Renal pelvis (tissue), 4 donors: ENCODE data around the gene NAIF1. TPM values are rescaled to one million over a fixed set of nuclear protein-coding genes. Genes with fewer than 3 reads are reported as not detected.
"Not testable (repeated sequence)": the region's sequence is repeated elsewhere in the genome, so short reads cannot be mapped to it uniquely, and the experiment has no call there.

Experiments used
- DNase-seq: peaks from one replicate; pipeline ENCODE4 v3.0.0-alpha.2; 2013
- polyA plus RNA-seq, 3 donors: library from polyadenylated mRNA; unstranded; fragments of 120-200 nt; gene quantifications; one replicate each; pipeline ENCODE4 v1.2.1, GENCODE V29; 2013; ENCODE audit not compliant: insufficient read length in 3 of 3

The NAIF1 gene
- polyA plus RNA-seq, 3 donors = 10.4 to 13.9 (median 11.8) TPM

DNA sequence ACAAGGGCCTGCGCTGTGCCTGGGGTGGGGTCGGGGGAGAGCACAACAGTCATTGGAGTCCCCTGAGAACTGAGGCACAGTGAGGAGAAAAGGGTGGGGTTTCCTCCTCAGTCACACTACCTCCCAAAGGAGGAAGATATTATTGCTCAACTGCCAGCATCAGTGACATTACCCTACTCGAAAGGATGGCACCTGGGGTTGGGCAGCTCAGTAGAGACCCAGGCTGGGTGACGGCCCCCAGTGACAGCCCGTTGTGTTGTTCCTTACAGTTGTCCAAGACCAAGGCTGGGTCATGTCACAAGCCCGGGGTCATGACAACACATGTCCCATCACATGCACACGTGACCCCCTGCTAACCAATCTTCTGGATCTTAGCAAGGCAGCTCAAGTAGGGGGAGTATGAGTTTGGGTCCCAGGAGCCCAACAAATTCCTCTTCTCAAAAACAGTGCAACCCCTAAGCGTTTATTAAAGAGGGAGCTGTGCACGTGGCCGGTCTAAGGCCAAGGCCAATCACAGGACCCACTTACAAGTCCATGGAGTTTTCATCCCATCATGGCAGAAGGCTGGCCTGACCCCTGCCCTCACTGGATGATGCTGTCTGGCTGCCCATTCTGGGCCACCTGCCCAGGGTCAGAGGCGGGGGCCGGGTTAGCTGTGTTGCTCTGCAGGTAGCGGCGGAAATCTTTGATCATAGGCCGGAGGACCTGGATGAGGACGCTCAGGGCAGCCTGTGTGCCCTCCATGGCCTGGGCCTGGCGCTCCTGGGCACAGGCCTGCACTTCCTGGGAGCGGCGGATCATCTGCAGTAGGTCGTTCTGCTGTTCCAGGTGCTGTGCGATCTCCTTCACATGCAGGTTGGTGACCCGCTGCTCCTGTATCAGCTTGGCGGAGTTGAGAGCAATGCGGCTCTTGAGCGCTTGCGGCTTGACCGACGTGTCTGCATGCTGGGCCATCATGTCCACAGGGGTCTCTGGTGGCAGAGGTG lies 4.0 kb downstream of the NAIF1 start:
- no peak for DNase-seq

DNA sequence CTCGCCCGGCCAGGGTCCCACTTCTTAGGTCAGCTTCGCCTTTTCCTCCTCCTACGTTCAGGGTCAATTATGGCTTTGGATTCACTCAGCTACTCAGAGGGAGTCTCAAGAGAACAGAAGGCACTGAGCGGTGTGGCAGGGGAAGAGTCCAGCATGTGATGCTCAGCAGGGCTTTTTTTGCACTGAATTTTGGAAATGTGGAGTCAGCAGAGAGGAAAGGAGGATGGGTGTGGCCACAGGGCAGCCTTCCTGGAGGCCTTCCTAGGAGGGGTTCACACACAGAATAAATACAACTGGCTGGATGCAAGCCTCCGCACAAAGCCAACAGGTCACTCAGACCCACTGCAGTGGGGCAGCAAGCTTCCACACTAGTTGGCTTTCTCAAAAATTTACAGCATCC lies 4.8 kb downstream of the NAIF1 start:
- no peak for DNase-seq

DNA sequence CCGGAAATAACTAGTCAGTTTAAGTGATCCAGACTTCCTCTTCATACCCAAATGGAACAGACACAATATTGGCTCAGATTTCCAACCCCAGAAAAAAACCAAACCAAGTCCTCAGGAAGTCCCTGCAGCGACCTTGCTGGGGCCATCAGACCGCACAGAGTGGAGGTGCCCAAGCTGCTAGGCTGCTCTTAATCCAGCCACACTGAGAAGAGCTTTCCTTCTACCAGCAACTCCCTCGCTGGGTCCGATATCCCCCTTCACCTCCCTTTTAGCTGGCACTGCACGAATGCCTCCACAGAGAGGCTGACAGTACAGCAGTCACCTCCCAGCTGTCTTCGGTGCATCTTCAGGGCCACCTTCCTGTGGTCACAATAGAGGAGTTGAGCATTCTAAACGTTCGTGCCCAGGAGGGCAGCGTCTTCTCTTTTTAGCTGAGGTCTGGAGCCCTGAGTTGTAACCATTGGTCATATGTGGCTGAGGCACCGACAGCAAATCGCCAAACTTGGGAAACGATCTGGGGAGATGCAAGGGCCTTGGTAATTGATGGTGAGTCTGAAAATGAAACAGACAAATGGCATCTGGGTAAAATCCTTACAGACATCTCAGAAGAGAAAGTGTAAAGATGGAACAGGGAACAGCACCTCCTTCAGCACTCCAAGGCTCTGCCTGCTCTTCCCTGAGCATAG lies 5.7 kb downstream of the NAIF1 start:
- no peak for DNase-seq

DNA sequence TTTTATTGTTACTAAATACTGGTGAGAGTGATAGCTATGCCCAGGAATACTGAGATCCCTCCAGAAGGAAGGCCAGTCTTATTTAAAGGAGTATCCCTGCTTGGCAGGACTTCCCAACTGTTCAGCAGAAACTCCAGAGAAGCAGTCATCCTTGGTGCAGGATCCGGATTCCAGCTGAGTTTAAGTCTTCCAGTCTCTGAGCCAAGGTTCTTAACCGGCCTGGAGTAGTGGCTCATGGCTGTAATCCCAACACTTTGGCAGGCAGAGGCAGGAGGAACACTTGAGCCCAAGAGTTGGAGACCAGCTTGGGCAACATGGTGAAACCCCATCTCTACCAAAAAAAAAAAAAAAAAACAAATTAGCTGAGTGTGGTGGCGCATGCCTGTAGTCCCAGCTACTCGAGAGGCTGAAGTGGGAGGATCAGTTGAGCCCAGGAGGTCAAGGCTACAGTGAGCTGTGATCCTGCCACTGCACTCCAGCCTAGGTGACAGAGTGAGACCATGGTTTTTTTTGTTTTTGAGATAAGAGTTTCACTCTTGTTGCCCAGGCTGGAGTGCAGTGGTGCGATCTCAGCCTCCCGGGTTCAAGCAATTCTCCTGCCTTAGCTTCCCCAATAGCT lies 7.6 kb downstream of the NAIF1 start:
- no peak for DNase-seq

DNA sequence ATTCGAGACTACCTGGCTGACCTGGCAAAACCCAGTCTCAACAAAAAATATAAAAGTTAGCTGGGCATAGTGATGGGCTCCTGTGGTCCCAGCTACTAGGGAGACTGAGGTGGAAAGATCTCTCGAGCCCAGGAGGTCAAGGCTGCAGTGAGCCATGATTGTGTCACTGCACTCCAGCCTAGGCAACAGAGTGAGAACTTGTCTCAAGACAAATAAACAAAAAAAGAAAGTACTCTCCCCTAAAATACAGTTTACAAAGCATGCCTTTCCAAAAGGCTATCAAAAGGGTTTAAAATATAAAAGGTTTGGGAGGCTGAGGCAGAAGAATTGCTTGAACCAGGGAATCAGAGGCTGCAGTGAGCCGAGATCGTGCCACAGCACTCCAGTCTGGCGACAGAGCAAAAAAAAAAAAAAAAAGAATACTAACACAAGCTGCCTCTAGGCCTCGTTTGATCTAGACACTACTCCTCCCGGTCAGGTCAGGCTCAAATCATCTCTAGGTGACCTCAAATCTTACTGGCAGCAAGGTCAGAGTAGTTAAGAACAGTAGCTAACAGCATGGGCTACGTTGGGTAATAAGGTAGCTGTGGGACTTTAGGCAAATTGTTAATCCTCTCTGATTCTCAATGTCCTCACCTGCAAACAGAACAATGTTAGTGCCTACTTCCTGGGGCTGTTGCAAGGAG lies 9.3 kb downstream of the NAIF1 start:
- no peak for DNase-seq

DNA sequence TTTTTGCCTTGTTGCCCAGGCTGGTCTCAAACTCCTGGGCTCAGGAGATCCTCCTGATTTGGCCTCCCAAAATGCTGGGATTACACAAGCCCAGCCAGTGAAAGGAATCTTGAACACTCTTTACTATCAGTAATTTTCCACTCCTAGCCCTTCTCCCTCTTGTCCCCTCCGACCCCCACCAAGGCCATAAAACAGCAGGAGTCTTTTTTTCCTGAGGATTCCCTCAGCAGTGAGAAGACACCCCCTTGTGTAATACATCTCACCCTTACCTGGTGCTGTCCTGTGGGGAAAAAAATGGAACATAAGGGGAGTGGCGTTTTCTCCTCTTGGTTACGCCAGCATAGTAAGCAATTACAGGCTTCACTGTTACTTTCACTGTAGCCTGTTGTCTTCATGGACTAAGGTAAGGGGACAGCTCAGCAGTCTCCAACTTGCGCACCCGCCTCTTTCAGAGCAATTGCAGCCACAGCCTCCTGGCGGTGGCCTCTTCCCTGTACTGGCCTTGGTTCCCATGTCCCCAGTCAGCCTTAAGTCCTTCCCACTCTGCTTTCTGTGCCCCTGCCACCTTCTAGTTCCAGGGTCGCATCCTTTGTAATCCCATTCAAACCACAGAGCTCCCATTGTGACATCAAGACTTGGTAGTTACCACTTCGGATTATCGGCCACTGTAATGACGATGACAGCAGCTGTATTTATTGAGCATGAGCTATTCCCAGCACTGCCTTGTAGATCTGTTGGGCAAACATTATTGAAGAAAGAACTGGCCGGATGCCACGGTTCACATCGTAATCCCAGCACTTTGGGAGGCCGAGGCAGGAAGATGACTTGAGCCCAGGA lies 10.0 kb downstream of the NAIF1 start:
- no peak for DNase-seq

DNA sequence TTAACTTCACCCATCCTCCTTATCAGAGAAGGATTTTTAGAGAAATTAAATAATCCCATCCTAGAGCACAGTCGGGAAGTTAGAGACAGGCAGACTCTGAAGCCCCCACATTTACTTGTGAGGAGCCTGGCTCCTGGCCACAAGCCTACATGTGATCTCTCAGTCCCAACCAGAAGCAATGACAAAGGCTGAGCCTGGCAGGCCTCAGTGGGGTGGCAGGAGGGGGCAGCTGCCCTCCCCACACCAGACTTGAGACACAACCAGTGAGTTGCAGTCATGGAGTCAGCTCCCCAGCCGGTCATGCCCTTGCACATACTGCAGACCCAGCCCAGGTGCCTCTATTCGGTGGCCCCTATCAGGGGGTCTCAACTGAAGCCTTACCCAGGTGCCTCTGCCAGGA lies 11.0 kb downstream of the NAIF1 start:
- no peak for DNase-seq

DNA sequence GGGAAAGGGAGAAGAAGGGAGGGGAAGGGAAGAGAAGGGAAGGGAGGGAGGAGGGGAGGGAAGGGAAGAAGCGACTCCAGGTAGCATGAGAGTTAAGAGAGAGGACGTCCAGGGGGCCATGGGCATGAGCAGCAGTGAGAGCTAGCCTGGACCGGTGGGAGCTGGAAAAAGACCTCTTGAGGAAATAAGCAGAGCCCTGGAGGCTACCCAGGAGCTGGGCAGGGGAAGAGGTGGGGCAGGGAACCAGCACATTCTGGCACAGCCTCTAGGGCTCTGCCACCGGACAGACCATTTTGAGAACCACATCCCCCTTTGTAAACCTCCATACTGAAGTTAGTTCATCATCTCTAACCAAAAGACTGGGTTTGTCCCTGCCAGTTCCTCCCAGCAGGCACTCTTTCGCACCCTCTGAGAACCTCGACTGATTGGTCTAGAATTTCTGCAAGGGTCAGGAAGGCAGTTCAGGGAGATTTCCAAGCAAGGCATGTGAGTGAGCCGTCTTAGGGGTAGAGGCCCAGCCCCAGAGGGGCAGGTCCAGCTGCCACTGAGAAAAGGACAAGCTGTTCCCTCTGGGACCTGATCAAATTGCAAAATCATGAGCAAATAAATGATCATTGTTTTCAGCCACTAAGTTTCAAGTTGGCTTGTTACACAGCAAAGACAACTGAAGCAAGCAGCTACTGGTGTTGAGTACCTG lies 11.6 kb downstream of the NAIF1 start:
- DNase-seq = no peak

DNA sequence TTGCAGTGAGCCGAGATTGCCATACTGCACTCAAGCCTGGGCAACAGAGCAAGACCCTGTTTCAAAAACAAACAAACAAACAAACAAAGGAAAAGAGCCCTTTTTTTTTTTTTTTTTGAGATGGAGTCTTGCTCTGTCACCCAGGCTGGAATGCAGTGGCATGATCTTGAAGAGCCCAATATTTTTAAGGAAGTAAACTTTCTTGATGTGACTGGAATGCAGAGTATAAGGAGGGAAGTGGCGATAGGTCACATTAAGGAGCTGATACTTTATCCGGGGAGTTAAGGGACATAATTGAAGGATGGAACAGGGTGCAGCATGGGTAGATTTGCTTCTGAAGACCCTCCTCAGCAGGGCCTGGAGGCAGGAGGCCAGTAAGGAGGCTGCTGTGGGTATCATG lies 13.0 kb downstream of the NAIF1 start:
- DNase-seq = no peak

DNA sequence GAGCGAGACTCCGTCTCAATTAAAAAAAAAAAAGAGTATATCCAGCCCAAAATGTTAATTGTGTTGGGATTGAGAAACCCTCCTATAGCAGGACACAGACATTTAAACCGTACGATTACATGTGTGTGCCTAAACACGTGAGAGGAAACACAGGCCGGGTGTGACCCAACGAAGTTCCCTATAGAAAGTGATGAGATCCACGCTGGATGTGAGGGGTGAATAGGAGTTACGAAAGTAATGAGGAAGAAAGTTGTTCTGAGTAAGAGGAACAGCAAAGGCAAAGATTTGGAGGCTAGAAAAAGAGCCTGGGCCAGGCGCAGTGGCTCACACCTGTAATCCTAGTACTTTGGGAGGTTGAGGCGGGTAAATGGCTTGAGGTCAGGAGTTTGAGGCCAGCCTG lies 13.6 kb downstream of the NAIF1 start:
- DNase-seq = no peak

DNA sequence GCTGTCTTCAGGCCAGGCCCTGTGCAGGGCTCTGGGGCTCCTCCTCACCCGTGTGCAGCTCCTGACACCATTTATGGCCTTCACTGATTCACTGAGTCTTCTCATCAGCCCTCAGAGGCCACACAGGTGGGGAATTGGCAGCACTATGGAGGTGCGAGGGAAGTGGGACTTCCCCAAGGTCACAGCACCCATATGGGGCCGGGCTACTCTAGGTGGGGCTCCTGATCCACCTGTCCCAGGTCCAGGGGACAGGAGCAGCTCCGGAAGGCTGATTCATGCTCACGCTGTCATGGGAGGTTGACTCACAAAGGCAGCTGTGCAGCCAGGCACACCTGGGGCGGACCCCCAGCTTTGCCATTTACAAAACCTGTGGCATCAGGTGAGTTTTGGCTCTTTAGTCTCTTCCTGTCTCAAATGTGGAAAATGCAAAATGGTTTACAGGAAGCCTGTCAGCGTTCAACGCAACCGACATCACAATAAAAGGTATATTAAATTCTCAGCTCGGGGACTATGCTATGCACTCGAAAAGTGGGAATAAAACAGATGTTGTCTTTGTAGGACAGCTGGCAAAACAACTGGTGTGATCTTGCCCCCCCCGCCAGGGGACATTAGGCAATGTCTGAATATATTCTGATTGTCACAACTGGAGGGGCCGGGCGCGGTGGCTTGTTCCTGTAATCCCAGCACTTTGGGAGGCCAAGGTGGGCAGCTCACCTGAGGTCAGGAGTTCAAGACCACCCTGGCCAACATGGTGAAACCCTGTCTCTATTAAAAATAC lies 15.0 kb downstream of the NAIF1 start:
- DNase-seq = no peak

DNA sequence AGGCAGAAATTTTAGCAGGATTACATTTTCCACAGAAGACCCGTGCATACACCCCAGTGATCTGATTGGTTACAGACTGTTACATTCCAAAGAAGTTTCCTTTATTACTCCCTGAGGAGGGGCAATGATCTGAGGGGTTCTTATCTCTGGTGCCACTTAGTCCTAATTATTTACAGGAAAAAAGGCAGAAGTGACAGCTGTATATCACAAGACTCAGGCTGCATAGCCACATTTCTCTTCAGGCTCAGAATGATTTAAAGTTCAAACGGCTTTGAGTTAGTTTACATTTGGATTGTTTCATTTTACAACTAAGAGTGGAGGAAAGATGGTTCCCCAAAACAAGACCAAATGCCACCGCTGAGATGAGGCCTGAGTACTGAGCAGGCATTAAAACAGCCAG lies 17.3 kb downstream of the NAIF1 start:
- no peak for DNase-seq

DNA sequence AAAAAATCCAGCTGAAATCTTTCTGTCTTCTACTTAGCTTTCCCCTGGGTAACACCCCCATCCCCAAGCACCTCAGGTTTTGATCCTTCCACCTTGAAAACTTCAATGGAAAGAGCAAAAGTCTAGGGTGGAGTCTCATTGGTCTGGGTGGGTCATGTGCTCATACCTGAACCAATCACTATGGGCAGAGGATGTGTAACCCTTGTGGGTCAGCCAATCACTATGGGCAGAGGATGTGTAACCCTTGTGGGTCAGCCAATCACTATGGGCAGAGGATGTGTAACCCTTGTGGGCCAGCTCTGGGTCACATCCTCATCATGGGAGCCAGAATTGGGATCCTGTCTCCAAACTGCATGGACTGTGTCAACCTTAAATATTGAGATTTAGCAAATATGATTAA lies 18.5 kb downstream of the NAIF1 start:
- no peak for DNase-seq

DNA sequence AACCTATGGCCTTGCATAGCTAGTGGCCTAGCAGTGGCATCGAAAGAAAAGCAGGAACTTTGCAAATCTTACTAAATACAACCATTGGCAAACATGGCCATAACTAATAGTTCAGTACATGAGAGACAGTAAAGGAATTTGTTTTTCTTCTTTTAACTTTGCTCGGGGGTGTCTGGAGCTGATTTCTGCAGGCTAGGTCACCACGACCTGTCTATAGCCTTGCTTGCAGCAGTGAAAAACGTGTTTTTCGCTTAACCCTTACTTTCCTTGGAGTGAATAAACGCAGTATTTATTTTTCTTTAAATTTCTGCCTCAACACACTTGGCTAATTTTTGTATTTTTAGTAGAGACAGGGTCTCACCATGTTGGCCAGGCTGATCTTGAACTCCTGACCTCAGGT lies 19.9 kb downstream of the NAIF1 start:
- no peak for DNase-seq

DNA sequence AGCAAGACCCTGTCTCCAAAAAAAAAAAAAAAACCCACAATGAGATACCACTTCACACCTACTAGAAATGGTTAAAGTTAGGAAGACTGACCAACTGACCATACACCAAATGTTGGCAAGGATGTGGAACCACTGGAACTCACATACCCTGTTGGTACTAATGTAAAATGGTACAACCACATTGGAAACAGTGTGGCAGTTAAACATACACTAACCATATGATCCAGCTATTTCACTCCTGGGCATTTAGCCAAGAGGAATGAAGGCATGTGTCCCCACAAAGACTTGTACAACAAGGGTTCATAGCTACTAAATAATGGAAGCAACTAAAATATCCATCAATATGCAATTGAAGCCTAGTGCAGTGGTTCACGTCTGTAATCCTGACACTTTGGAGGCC lies 21.3 kb downstream of the NAIF1 start:
- DNase-seq = no peak

DNA sequence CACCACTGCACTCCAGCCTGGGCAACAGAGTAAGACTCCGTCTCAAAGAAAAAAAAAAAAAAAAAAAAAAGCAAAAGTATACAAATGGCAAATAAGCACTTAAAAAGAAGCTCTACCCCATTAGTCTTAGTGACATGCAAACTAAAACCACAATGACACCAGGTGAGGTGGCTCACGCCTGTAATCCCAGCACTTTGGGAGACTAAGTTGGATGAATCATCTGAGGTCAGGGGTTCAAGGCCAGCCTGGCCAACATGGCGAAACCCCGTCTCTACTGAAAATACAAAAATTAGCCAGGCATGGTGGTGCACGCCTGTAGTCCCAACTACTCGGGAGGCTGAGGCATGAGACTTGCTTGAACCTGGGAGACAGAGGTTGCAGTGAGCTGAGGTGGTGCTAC lies 21.7 kb downstream of the NAIF1 start:
- not testable (repeated sequence) for DNase-seq

DNA sequence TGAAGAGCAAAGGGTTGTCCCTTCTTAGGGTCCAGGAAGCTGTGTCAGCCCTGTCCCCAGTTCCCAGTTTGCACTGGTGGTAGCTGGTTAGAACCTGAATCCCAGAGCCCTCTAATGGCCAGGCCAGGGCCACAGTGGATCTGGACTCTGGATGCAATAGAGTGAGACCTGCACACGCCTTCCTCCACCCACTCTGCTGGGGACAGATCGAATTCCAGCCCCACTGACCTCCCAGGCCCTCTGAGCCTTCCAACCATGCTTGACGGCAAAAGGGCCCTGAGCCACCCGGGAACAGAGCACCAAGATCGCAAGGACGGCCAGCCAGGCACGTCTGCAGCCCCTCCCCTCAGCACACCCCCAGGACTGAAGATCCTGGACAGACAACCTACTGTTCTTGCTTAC lies 23.7 kb downstream of the NAIF1 start:
- no peak for DNase-seq

DNA sequence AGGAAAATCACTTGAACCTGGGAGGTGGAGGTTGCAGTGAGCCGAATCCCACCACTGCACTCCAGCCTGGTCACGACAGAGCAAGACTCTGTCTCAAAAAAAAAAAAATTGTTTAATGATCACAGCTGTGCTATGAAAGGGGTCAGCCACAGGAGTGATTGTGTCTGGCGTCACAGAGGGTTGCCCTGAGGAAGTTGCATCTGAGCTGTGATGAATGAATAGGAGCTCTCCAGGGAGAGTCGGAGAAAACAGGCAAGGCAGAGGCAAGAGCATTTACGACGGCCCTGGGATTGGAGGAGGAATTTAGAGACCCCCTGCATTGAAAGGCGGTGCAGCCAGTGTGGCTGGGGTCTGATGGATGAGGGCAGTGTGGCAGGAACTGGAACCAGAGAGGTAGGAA lies 25.1 kb downstream of the NAIF1 start:
- DNase-seq = no peak

DNA sequence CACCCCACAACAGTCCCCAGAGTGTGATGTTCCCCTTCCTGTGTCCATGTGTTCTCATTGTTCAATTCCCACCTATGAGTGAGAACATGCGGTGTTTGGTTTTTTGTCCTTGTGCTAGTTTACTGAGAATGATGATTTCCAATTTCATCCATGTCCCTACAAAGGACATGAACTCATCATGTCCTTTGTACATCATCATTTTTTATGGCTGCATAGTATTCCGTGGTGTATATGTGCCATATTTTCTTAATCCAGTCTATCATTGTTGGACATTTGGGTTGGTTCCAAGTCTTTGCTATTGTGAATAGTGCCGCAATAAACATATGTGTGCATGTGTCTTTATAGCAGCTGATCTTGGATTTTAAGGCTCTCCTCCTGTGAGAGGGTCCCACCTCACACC lies 26.3 kb downstream of the NAIF1 start:
- DNase-seq = not testable (repeated sequence)

DNA sequence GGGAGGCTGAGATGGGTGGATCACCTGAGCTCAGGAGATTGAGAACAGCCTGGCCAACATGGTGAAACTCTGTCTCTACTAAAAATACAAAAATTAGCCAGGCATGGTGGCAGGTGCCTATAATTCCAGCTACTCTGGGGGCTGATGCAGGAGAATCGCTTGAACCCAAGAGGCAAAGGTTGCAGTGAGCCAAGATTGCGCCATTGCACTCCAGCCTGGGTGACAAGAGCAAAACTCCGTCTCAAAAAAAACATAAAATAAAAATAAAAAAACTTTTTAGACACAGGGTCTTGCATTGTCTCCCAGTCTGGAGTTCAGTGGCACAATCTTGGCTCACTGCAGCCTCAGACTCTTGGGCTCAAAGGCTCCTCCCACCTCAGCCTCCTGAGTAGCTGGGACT lies 30.6 kb downstream of the NAIF1 start:
- DNase-seq = not testable (repeated sequence)
